GM12872 (cell line): ENCODE results near the gene POLD1.

ENCODE experiments used
- TF ChIP-seq, protein P1 (sequence below): IDR thresholded peaks from 3 replicates; pipeline ENCODE4 v1.5.1; 2011; ENCODE audit warnings: low read depth, mild to moderate bottlenecking, low read length, moderate library complexity; ENCODE audit not compliant: insufficient read depth

Gene POLD1

DNA sequence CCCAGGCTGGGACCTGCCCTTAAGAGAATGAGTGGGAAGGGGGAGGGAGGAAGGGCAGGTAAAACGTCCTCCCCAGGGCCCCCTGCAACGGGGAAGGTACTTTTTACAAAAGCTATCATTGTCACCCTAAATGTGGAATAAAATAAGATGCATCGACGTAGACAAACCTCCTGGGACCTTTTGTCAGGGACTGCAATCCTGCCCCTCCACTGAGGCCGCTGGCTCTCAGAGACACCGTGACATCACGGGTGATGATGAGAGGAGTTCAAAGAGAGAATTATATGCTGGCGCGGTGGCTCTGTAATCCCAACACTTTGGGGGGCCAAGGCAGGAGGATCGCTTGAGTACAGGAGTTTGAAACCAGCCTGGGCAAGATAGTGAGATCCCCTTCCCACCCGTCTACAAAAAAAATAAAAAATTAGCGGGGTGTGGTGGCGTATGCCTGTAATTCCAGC is 46.8 kb downstream of the POLD1 start:
- TF ChIP-seq, protein P1, sequence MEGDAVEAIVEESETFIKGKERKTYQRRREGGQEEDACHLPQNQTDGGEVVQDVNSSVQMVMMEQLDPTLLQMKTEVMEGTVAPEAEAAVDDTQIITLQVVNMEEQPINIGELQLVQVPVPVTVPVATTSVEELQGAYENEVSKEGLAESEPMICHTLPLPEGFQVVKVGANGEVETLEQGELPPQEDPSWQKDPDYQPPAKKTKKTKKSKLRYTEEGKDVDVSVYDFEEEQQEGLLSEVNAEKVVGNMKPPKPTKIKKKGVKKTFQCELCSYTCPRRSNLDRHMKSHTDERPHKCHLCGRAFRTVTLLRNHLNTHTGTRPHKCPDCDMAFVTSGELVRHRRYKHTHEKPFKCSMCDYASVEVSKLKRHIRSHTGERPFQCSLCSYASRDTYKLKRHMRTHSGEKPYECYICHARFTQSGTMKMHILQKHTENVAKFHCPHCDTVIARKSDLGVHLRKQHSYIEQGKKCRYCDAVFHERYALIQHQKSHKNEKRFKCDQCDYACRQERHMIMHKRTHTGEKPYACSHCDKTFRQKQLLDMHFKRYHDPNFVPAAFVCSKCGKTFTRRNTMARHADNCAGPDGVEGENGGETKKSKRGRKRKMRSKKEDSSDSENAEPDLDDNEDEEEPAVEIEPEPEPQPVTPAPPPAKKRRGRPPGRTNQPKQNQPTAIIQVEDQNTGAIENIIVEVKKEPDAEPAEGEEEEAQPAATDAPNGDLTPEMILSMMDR = no peak

GRCh38 chr19:50431343-50432220 is 47.4 kb downstream of the POLD1 start:
- TF ChIP-seq, protein P1 = no peak

DNA sequence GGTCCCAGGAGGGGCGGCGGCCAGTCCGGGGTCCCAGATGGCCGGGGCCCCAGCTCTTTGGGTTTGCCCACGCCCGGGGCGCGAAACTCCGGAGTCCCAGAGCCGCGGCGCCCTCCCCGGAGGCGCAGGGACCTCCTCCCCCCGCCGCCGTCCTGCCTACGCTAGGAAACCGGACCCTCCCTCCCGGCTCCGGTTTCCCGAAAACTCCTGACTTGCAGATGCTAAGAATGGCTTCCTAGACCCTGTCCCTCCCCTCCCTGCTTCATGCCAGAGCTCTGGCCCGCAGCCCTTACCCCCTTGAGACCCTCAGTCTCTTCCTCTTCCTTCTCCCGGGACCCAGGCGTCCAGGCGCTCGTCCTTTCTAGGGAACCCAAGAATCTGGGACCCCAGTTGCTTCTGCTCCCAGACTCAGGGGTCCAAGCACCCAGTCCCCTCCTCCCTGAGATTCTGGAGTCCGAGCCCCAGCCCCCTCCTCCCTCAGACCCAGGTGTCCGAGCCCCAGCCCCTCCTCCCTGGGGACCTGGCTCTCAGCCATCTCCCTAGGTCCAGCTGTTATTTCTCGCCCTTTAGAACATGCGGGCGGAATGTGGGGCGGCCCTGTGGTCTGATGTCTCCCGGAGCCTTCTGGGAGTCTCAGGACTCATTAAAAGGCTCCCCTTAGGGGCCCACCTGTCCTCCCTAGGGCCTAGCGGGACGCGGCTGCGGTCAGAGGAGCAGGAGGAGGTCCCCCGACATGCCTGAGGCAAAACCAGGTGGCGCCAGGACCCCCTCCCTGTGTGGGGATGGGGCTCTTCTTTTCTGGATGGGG is 48.3 kb downstream of the POLD1 start, which contains the start of gene MYBPC2:
TSS of gene MYBPC2 (plus strand) at position 672 of the 808 bp plus-strand sequence. CDS start at position 734, 62 bp downstream.
- TF ChIP-seq, protein P1 = no peak

DNA sequence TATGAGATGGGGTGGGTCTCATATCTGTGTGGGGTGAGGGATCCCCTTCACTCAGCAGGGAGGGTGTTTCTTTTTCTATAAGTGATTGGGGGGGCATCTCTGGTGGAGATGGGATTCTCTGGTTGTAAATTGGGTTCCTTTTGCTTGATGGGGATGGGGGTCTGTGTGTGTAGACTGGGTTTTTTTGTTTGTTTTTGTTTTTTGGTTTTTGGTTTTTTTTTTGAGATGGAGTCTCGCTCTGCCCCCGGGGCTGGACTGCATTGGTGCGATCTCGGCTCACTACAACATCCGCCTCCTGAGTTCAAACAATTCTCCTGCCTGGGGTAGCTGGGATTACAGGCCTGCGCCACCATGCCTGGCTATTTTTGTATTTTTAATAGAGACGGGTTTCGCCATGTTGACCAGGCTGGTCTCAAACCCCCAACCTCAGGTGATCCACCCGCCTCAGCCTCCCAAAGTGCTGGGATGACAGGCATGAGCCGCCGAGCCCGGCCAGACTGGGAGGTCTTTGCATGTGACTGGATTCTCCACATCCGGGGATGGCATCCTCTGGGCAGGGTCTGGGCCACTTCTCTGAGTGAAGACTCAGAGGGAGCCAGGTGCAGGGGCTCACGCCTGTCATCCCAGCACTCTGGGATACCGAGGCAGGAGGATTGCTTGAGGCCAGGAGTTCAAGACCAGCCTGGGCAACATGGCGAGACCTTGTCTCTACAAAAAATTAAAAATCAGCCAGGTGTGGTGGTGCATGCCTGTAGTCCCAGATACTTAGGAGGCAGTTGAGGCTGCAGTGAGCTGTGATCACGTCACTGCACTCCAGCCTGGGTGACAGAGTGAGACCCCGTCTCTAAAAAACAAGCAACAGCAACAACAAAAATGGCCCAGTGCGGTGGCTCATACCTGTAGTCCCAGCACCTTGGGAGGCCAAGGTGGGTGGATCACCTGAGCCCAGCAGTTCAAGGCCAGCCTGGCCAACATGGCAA is 49.3 kb downstream of the POLD1 start:
- TF ChIP-seq, protein P1 = no peak

DNA sequence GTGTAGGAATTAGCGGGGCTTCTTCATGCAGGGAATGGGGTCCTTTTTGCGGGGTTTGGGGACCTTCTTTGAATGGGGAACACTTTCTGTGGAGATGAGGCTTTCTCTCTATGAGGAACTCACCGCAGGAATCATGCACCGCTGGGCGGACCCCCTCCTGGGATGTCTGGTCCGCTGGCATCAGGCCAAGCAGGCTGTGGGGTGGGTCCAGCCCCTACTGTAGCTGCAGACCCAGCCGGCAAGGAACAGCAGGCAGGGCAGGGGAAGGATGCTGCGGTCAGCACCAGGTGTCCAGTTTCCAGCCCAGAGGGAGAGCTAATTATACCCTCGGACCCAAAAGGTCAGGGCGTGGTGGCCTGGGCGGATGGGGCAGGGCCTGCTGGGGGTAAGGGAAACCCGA is 50.4 kb downstream of the POLD1 start:
- TF ChIP-seq, protein P1 = no peak

GRCh38 chr19:50435221-50435620 is 51.1 kb downstream of the POLD1 start:
- TF ChIP-seq, protein P1 = no peak
